CD4-positive, alpha-beta T cell (primary cell): Measurements from ENCODE around the gene TIMM44. TPM values are rescaled to one million over a fixed set of nuclear protein-coding genes. Genes with fewer than 3 reads are reported as not detected.

Source experiments
- ATAC-seq: fragments of 200-7000 bp; cut with Tn5 transposase; one replicate; pipeline ENCODE4 v1.10.0; 2022; ENCODE audit warnings: mild to moderate bottlenecking; ENCODE audit not compliant: poor library complexity
- CTCF ChIA-PET: fragments of 350-600 bp; sonication (Branson Sonifier 250); formaldehyde crosslinking; loops from one replicate; lab custom pipeline; 2021; ENCODE audit warnings: antibody characterized with exemption, inconsistent platforms; lab: Charles Lee
- POLR2A ChIA-PET: fragments of 350-600 bp; sonication (Branson Sonifier 250); formaldehyde crosslinking; loops from one replicate; lab custom pipeline; 2021; ENCODE audit warnings: antibody characterized with exemption, inconsistent platforms; lab: Charles Lee
- DNase-seq, 14 experiments: peaks; one replicate each; pipeline ENCODE4 v3.0.0-alpha.2; 2013 to 2020; ENCODE audit warnings: mixed read lengths in 2 of 14
- H3K27ac ChIP-seq, 2 donors: one replicate each; pipeline versions ENCODE4 v1.5.1 to v1.7.0; 2013; ENCODE audit warnings: low read length in 2 of 2, low read depth in 1 of 2, mild to moderate bottlenecking in 1 of 2
- H3K27me3 ChIP-seq, 2 experiments: 1 replicate in 1 of 2; 2 replicates in 1 of 2; pipeline versions ENCODE4 v1.6.1 to v1.7.0; 2013; ENCODE audit warnings: low read length in 2 of 2, control low read depth in 1 of 2, mild to moderate bottlenecking in 1 of 2, moderate library complexity in 1 of 2; ENCODE audit not compliant: insufficient read depth in 2 of 2, control insufficient read depth in 1 of 2
- H3K36me3 ChIP-seq: one replicate; pipeline ENCODE4 v1.6.1; 2013; ENCODE audit warnings: low read length, control low read depth; ENCODE audit not compliant: insufficient read depth
- H3K4me1 ChIP-seq: one replicate; pipeline ENCODE4 v1.6.1; 2013; ENCODE audit warnings: low read length, control low read depth; ENCODE audit not compliant: insufficient read depth
- H3K4me3 ChIP-seq: one replicate; pipeline ENCODE4 v1.5.1; 2013; ENCODE audit warnings: mild to moderate bottlenecking, low read length, moderate library complexity
- H3K9me3 ChIP-seq, 2 experiments: 1 replicate in 1 of 2; 2 replicates in 1 of 2; pipeline versions ENCODE4 v1.6.1 to v1.7.0; 2013; ENCODE audit warnings: low read length in 2 of 2, mild to moderate bottlenecking in 2 of 2, control low read depth in 1 of 2, moderate library complexity in 1 of 2; ENCODE audit not compliant: control insufficient read depth in 1 of 2, insufficient read depth in 1 of 2
- H3K27ac Mint-ChIP-seq: one replicate; pipeline ENCODE4 v1.8.0; 2020; ENCODE audit warnings: mixed read lengths
- H3K27me3 Mint-ChIP-seq: one replicate; pipeline ENCODE4 v1.8.0; 2021; ENCODE audit warnings: mixed read lengths
- H3K36me3 Mint-ChIP-seq: one replicate; pipeline ENCODE4 v1.8.0; 2021; ENCODE audit warnings: low read depth, mixed read lengths
- H3K4me1 Mint-ChIP-seq: one replicate; pipeline ENCODE4 v1.8.0; 2021; ENCODE audit warnings: low read depth, mixed read lengths
- H3K4me3 Mint-ChIP-seq: one replicate; pipeline ENCODE4 v1.8.0; 2020; ENCODE audit warnings: mild to moderate bottlenecking, mixed read lengths
- H3K9me3 Mint-ChIP-seq: one replicate; pipeline ENCODE4 v1.8.0; 2020; ENCODE audit warnings: mixed read lengths
- intact Hi-C, 2 experiments: fragments of 100-400 bp; cut with DNase I in 1 of 2; cut with micrococcal nuclease in 1 of 2; formaldehyde crosslinking; loops; one replicate each; pipeline versions ENCODE4 v1.15.1 to v1.9.0; 2023 to 2025; cut with DNase I, micrococcal nuclease
- total RNA-seq, 174 experiments: library from RNA in 2 of 174; stranded (reverse) in 2 of 174; gene quantifications; one replicate each; pipeline ENCODE4 v1.2.3 and lab custom pipeline; 2021 to 2026
- TF ChIP-seq, protein P1 (sequence below): fragments of 200-600 bp; IDR thresholded peaks from one replicate; pipeline ENCODE4 v1.8.0; 2022; ENCODE audit warnings: antibody characterized with exemption, mild to moderate bottlenecking

TIMM44 gene
- total RNA-seq, 2 experiments from 2014 or later = 83.9 to 85.0 TPM

DNA sequence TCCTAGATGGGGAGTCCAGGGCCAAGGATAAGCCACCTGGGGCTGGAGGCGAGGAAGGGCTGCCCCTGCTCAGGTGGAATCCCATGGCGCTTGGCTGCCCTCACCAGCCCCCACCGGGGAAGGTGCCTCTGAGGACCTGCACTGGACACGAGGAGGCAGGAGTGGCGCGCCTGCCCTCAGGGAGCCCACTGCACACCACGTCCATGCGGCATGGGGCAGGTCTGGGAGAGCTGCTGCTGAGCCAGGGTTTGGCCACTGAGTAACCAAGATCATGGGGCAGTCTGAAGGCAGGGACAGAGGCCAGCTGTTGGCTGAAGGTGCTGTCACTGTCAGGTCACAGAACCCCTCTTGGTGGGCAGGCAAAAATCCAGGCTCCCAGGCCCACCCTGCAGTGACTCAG lies 36.1 kb upstream of the TIMM44 start:
- TF ChIP-seq, protein P1, sequence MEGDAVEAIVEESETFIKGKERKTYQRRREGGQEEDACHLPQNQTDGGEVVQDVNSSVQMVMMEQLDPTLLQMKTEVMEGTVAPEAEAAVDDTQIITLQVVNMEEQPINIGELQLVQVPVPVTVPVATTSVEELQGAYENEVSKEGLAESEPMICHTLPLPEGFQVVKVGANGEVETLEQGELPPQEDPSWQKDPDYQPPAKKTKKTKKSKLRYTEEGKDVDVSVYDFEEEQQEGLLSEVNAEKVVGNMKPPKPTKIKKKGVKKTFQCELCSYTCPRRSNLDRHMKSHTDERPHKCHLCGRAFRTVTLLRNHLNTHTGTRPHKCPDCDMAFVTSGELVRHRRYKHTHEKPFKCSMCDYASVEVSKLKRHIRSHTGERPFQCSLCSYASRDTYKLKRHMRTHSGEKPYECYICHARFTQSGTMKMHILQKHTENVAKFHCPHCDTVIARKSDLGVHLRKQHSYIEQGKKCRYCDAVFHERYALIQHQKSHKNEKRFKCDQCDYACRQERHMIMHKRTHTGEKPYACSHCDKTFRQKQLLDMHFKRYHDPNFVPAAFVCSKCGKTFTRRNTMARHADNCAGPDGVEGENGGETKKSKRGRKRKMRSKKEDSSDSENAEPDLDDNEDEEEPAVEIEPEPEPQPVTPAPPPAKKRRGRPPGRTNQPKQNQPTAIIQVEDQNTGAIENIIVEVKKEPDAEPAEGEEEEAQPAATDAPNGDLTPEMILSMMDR = no peak
- POLR2A ChIA-PET = no interaction called here
- no peaks in the 10 kb centered on the region for H3K9me3 Mint-ChIP-seq
- no peaks in the 10 kb centered on the region for H3K4me1 Mint-ChIP-seq
- H3K27ac Mint-ChIP-seq = no peak overlapping the region
- intact Hi-C loops = loop anchor here in 1 of 2 experiments (10.0 kb wide), 1 partner anchor 275 kb away; no protein-coding TSS in a partner anchor
- ATAC-seq = no peak
- CTCF ChIA-PET = no interaction called here
- Histone ChIP-seq H3K4me1 (no peaks in the 10 kb centered on the region), H3K27ac (no peak overlapping the region), H3K36me3 (peaks cover 79% of the 10 kb centered on the region), H3K27me3 (no peaks in the 10 kb centered on the region), H3K4me3 (no peak overlapping the region), H3K9me3 (no peaks in the 10 kb centered on the region)
- peaks cover 45% of the 10 kb centered on the region for H3K36me3 Mint-ChIP-seq
- no peak for DNase-seq
- no peaks in the 10 kb centered on the region for H3K27me3 Mint-ChIP-seq
- H3K4me3 Mint-ChIP-seq = no peak overlapping the region

DNA sequence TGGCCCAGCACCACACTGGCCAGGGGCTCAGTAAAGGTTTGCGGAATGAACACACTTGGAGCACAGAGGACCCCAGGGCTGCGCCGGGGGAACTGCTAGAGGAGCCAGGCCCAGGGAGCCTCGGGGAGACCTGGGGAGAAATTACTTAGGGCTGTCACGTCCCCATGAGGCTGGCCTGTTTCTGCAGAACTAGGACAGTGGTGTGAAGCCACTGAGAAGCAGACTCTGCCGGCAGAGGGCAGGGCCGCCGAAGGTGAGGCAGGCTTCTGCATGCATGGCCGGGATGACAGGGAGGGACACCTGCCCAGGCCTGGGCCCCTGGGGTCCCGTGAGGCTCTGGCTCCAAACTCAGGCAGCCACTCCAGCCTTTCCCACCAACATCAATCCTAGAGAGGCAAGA lies 35.5 kb upstream of the TIMM44 start:
- POLR2A ChIA-PET = no interaction called here
- Histone ChIP-seq H3K4me3 (no peak overlapping the region), H3K27me3 (no peaks in the 10 kb centered on the region), H3K36me3 (peaks cover 79% of the 10 kb centered on the region), H3K27ac (no peak overlapping the region), H3K4me1 (no peaks in the 10 kb centered on the region), H3K9me3 (no peaks in the 10 kb centered on the region)
- peaks cover 47% of the 10 kb centered on the region for H3K36me3 Mint-ChIP-seq
- DNase-seq = no peak
- H3K4me3 Mint-ChIP-seq = no peak overlapping the region
- no peaks in the 10 kb centered on the region for H3K4me1 Mint-ChIP-seq
- CTCF ChIA-PET = no interaction called here
- no peaks in the 10 kb centered on the region for H3K27me3 Mint-ChIP-seq
- intact Hi-C loops = loop anchor here in 1 of 2 experiments (10.0 kb wide), 1 partner anchor 276 kb away; no protein-coding TSS in a partner anchor
- TF ChIP-seq, protein P1 = no peak
- no peak for ATAC-seq
- no peak overlapping the region for H3K27ac Mint-ChIP-seq
- H3K9me3 Mint-ChIP-seq = no peaks in the 10 kb centered on the region

DNA sequence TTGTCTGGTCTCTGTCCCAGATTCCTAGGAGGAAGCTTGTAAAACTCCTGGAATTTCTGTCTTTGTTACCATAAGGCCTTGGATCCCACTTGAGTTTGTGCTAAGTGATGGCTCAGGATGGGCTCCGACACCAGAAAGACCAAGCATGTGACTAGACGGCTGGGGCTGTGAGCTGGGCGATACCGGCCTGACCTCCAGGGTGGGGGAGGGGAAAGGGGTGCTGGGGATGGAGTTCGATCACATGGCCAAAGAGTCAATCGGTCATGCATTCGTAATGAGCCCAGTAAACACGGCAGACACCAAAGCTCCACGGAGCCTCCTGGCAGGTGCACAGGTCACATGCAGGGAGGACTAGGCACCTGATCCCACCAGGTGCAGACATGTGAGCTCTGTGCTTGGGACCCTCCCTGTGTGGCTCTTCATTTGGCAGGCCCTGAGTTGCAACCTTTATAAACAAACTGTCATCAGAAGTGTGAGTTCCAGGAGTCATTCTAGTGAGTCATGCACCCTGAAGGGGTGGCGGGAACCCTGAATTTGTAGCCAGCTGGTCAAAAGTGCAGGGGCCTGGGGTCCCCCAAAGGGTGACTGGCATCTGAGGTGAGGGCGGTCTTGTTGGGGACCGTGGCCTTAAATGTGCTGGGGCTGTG lies 34.8 kb upstream of the TIMM44 start:
- Mint-ChIP-seq H3K27ac (no peak overlapping the region), H3K36me3 (peaks cover 50% of the 10 kb centered on the region), H3K4me3 (no peak overlapping the region), H3K4me1 (no peaks in the 10 kb centered on the region), H3K27me3 (no peaks in the 10 kb centered on the region), H3K9me3 (no peaks in the 10 kb centered on the region)
- H3K4me3 ChIP-seq = no peak overlapping the region
- H3K36me3 ChIP-seq = peaks cover 79% of the 10 kb centered on the region
- H3K9me3 ChIP-seq = no peaks in the 10 kb centered on the region
- H3K27ac ChIP-seq = no peak overlapping the region
- POLR2A ChIA-PET = no interaction called here
- ATAC-seq (no peak), DNase-seq (no peak)
- CTCF ChIA-PET = no interaction called here
- intact Hi-C loops = loop anchor here in 1 of 2 experiments (10.0 kb wide), 1 partner anchor 276 kb away; no protein-coding TSS in a partner anchor
- TF ChIP-seq, protein P1 = no peak
- H3K4me1 ChIP-seq = no peaks in the 10 kb centered on the region
- no peaks in the 10 kb centered on the region for H3K27me3 ChIP-seq
